Astrocyte of the spinal cord (primary cell): ENCODE measurements around the gene DNAH7.

Experiments used
- DNase-seq: peaks from one replicate; pipeline ENCODE4 v3.0.0; 2011; ENCODE audit warnings: low read depth, low spot score
- H3K4me3 ChIP-seq: 2 replicates; pipeline ENCODE4 v1.5.1; 2011; ENCODE audit warnings: low read depth, mild to moderate bottlenecking, low read length, moderate library complexity
- CTCF ChIP-seq: IDR thresholded peaks from 2 replicates; pipeline ENCODE4 v1.5.1; 2012; ENCODE audit warnings: low read depth, mild to moderate bottlenecking, low read length, inconsistent platforms
- in situ Hi-C: cut with HindIII; loops from 2 replicates; pipeline ENCODE4 v1.10.0; 2017; ENCODE audit warnings: low sequenced_read_pairs

The DNAH7 gene

GRCh38 chr2:195793881-195794280 lies 274.8 kb downstream of the DNAH7 start:
- in situ Hi-C loops = no loop called here

GRCh38 chr2:195782156-195782555 lies 286.5 kb downstream of the DNAH7 start:
- no peak for TF ChIP-seq CTCF

More at GRCh38 chr2:195793881-195794280, 274.8 kb downstream of the DNAH7 start:
- no peak overlapping the region for H3K4me3 ChIP-seq
- no peak for TF ChIP-seq CTCF
- no peak for DNase-seq

GRCh38 chr2:195779491-195779890 lies 289.1 kb downstream of the DNAH7 start:
- DNase-seq = no peak
- in situ Hi-C loops = no loop called here
- TF ChIP-seq CTCF = no peak
- H3K4me3 ChIP-seq = no peak overlapping the region

More at GRCh38 chr2:195782156-195782555, 286.5 kb downstream of the DNAH7 start:
- in situ Hi-C loops = no loop called here
- DNase-seq = peak; percentile 15
- no peak overlapping the region for H3K4me3 ChIP-seq

- no peak for DNase-seq
- TF ChIP-seq CTCF = no peak
- H3K4me3 ChIP-seq = no peak overlapping the region
- in situ Hi-C loops = no loop called here
Measured at GRCh38 chr2:195769975-195770374, 298.7 kb downstream of the DNAH7 start.

- peak; percentile 33 for DNase-seq
- in situ Hi-C loops = no loop called here
- no peak overlapping the region for H3K4me3 ChIP-seq
- no peak for TF ChIP-seq CTCF
Measured at GRCh38 chr2:195768431-195768830, 300.2 kb downstream of the DNAH7 start.

- no peak for DNase-seq
- H3K4me3 ChIP-seq = no peak overlapping the region
- in situ Hi-C loops = no loop called here
- no peak for TF ChIP-seq CTCF
Measured at GRCh38 chr2:195766691-195767090, 301.9 kb downstream of the DNAH7 start.

- H3K4me3 ChIP-seq = no peak overlapping the region
- TF ChIP-seq CTCF = no peak
- in situ Hi-C loops = no loop called here
- no peak for DNase-seq
Measured at GRCh38 chr2:195763866-195764265, 304.8 kb downstream of the DNAH7 start.
